GM19240 (cell line): Measurements from ENCODE around the gene ZNF837.

Source experiments
- DNase-seq: peaks from one replicate; pipeline ENCODE4 v3.0.0; 2011; ENCODE audit warnings: low spot score; ENCODE audit not compliant: insufficient read length

Gene ZNF837

GRCh38 chr19:58372311-58373133, 8.3 kb downstream of the ZNF837 start:
- no peak for DNase-seq

DNA sequence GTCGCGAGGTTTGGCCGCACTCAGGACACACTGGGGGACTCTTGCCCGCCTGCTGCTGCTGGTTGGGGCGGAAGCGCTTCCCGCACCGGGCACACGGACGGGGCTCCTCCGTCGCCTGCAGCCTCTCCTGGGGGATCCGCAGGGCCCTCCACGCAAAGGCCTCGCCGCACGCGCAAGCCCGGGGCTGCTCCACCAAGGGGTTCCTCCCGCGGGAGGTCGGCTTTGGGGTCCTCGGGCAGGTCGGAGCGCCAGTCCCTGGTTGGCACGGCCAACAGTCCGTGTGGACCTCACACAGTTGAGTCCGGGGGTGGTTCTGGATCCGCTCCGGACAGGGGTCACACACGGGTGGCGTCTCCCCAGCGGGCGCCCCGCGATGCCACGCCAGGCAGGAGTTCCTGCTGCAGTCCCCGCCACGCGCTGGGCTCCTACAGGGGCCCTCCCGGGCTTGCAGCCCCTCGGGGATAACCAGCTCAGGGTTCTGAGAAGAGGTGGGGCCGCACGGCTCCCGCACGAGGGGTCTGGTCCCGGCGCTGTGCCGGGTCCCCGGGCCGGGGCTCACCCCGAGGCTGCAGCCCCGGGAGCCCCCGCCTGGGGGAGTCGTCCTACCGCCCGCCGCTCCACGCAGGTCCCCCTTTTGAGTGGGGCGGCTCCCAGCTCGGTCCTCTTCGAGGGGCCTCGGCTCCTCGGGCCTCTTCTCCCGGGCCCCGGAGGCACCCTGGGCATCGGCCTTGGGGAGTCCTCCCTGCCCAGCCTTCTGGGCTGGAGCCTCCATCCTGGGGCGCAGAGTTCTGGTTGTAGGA, 12.1 kb downstream of the ZNF837 start:
- no peak for DNase-seq

DNA sequence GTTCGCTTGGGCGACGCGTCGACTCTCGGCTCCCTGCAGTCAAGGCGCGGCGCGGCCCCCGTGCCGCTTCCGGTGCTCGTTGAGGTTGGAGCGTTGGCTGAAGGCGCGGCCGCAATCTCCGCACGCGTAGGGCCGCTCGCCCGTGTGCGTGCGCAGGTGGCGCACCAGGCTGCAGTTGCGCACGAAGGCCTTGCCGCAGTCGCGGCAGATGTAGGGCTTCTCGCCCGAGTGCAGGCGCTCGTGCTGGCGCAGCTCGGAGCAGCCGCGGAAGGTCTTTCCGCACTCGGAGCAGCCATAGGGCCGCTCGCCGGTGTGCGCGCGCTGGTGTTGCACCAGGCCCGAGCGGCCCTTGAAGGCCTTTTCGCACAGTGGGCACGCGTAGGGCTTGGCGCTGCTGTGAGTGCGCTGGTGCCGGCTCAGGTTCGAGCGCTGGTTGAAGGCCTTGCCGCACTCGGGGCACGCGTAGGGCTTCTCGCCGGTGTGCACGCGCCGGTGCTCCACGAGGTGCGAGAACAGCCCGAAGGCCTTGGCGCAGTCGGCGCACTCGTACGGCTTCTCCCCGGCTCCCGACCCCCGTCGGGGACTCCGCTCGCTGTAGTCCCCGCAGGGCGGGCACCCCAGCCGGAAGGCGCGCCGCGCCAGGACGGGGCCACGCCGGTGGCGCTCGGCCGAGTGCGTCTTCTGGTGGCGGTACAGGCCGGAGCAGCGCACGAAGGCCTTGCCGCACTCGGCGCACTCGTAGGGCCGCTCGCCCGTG, 13.0 kb downstream of the ZNF837 start:
- DNase-seq = no peak

DNA sequence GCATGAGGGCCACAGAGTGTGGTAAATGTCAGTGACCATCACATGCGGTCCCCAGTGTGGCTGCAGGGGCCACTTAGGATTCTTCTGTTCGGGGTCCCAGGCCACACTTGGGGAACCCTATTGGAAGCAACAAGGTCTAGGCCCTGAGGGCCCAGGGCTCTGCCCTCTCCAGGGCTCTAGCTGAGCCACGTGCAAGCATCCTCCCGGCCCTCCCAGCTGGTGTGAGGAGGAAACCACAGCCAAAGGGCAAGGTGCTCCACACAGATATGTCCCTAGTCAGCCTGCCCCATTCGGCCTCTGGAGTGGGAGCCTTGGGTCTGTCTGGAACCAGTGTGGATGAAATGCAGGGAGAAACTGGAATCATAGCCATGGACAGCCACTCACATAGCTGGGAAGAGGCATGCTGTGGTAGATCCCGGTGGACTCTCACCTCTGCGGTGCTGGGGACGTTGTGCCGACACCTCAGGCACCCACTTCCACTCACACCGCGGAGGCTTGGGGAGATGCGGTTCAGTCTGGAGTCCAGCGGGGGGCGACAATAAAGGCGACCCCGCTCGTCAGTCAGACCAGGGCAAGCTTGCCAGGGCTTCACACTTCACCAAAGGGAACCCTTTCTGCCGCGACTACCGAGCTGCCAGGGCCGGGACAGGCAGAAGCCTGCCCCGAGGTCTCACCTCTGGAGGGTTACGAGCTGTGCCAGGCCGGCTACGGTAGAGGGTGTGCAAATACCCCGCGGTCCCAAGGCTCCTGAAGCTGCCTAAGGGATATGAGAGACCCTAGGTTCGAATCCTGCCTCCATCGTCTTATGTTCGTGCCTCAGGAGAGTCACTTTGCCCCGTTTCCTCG, 14.0 kb downstream of the ZNF837 start:
- DNase-seq = no peak

- no peak for DNase-seq
Observed at GRCh38 chr19:58364146-58364545, 16.7 kb downstream of the ZNF837 start.

DNA sequence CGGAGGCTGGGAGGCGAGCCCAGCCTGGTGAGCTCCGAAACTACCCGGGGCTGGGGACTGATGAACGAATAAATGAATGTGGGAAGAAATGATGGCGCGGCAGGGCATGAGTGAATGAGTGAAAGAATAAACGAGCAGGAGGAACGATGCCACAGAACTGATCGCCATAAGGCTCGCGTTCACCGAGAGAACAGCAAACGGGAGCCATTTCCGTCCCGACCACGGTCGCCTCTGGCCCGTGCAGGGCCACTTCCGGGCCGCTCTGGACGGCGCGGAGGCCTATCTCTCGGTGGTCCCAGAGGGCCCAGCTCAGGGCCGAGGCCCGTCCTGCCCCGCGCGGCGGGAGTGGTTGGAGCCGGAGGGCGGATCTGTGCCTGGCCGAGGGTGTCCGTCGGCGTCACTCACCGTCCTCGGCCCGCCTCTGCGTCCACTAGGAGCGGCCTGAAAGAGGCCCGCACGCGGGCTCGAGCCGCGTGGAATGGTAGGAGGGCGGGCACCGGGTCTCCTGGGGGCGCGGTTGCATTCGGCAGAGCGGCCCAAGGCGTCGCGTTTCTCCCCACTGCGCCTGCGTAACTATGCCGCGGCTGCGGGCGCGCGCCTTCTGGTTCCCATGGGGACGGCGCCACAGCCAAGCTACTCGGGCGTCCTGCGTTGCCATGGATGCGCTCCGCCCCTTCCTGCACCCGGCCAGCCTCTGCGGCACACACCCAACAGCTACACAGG, 18.4 kb downstream of the ZNF837 start, which contains the start of gene ZNF497:
Gene ZNF497 (minus strand): TSS at position 480 of the 723 bp plus-strand sequence. CDS start 5,116 bp downstream, outside the sequence.
- DNase-seq = peak; percentile 100

- peak; percentile 75 for DNase-seq
Observed at GRCh38 chr19:58361900-58362271, 18.9 kb downstream of the ZNF837 start.

- DNase-seq = no peak
Observed at GRCh38 chr19:58357481-58358145, 23.2 kb downstream of the ZNF837 start.

- no peak for DNase-seq
Observed at GRCh38 chr19:58356766-58357480, 23.9 kb downstream of the ZNF837 start.

DNA sequence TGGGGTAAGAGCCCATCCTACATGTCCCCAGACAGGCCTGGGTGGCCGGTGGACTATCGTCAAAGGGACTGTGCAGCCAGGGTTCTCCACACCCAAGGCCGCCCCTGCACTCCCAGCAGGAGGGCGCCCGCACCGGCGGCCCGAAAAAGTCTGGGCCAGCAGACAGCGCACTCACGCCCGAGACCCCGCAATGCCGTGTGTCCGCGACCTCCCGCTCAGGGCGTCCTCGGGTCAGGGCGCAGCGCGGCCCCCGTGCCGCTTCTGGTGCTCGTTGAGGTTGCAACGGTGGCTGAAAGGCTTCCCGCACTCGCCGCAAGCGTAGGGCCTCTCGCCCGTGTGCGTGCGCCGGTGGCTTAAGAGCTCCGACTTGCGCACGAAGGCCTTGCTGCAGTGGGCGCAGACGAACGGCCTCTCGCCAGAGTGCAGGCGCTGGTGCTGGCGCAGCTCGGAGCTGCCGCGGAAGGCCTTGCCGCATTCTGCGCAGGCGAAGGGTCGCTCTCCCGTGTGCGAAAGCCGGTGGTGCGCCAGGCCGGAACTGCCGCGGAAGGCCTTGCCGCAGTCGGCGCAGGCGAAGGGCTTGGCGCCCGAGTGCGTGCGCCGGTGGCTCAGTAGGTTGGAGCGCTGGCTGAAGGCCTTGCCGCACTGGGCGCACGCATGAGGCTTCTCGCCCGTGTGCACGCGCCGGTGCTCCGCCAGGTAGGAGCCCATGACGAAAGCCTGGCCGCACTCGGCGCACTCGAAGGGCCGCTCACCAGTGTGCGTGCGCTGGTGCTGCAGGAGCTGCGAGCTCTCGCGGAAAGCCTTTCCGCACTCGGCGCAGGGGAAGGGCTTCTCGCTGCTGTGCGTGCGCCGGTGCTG, 24.7 kb downstream of the ZNF837 start:
- no peak for DNase-seq

DNA sequence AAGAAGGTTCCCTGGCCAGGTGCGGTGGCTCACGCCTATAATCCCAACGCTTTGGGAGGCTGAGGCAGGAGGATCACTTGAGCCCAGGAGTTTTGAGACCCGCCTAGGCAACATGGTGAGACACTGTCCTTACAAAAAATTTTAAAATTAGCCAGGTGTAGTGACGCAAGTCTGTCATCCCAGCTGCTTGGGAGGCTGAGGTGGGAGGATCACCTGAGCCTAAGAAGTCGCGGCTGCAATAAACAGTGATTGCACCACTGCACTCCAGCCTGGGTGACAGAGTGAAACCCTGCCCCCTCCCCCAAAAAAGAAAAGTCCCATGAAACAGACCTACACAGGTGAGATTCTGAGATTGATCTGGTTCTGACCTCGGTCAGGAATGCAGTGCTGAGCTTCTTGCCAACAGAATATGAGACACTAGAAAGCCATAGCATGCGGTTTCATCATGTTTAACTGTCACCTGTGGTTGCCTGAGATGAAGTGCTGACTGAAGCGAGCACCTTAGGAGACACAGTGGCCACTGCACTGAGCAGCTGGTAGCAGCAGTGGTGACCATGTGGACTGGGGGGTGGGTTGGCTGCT, 25.5 kb downstream of the ZNF837 start:
- DNase-seq = no peak

- no peak for DNase-seq
Observed at GRCh38 chr19:58354478-58355030, 26.3 kb downstream of the ZNF837 start.

DNA sequence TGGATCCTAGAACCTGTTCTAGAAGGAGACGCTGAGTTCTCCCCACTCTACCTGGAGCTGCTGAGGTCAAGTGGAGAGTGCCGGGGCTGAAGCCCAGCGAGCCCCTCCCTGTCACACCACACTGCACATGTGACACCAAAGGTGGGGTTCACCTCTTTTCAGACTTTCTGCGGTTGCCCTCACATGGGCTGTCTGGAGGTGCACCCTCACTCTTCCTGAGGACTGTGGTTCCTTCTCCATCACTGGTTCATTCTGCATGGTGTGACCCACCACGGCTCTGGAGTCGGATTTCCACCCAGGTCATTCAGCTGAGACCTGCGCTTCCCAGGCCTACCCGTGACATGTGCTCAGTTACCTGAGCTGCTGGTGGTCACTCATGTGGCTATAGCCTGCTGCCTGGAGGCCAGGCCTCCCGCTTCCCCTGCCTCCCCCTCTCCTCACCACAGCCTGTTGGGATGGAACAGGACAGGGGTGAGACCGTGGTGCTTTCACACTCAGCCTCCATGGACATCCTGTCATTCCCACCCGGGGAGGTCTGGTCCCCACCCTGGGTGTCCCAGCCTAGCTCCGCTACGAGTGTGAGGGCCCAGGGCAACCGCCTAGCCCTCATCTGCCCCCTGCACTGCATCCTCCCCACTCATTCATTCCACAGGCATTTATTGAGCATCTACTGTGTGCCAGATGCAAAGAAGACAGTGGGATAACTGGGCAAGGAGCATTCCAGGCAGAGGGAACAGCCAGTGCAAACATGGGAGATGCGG, 26.9 kb downstream of the ZNF837 start:
- no peak for DNase-seq

GRCh38 chr19:58352760-58353671, 27.8 kb downstream of the ZNF837 start, which contains the start of gene A1BG:
A1BG (minus strand) TSS chr19:58353492; CDS start chr19:58353437, 55 bp downstream.
- DNase-seq = no peak

DNA sequence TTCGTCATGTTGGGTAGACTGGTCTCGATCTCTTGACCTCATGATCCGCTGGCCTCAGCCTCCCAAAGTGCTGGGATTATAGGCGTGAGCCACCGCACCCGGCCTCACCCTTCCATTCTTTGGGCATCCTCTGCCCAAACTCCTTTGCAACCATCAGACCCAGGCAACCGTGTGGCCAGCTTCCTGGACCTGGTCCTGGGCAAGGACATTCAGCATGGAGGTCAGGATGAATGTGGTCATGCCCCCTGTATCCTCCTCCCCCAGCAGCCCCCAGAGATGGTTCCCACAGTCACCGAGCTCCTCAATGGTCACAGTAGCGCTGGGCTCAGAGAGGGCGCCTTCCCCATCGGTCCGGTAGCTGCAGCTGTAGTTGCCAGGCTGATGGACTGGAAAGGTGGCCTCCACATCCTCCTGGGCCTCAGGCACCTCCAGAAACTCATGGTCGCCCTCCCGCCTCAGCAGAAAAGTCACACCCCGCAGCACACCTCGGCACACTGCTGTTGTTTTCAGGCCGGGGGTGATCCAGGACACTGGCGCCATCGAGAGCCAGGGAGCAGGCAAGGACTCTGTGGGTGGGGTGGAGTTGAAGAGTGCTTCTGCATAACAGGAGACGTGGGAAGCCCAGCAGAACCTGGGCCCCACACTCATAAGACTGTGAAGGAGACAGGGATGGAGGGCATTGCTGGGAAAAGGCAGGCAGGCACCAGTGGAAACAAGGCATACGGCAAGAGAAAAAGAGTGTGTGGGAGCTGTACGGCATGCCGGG, 28.7 kb downstream of the ZNF837 start:
- no peak for DNase-seq
